HL-60 (cell line): Measurements from ENCODE around the gene NF1.

Source experiments
- DNase-seq, 2 experiments: peaks; one replicate each; pipeline ENCODE4 v3.0.0-alpha.2; 2010 to 2020; ENCODE audit warnings: low read depth in 1 of 2, low spot score in 1 of 2
- H3K27ac ChIP-seq: fragments of 250-450 bp; sonication (Bioruptor Pico); replicated peaks from 2 replicates; pipeline ENCODE4 v1.5.1; 2020; ENCODE audit warnings: mild to moderate bottlenecking, moderate library complexity
- H3K27me3 ChIP-seq: fragments of 250-450 bp; sonication (Bioruptor Pico); 2 replicates; pipeline ENCODE4 v1.5.1; 2021; ENCODE audit warnings: mild to moderate bottlenecking, moderate library complexity; ENCODE audit not compliant: insufficient read depth, poor library complexity, severe bottlenecking
- H3K4me3 ChIP-seq: replicated peaks from 2 replicates; pipeline ENCODE4 v1.5.1; 2011; ENCODE audit warnings: mild to moderate bottlenecking, control low read depth, low read length; ENCODE audit not compliant: insufficient read depth
- CTCF ChIP-seq: IDR thresholded peaks from one replicate; pipeline ENCODE4 v1.5.1; 2011; ENCODE audit warnings: low read length, control low read depth, inconsistent platforms; ENCODE audit not compliant: insufficient read depth
- GABPA ChIP-seq: IDR thresholded peaks from 2 replicates; pipeline ENCODE4 v1.6.1; 2012; ENCODE audit warnings: low read depth
- POLR2AphosphoS5 ChIP-seq: IDR thresholded peaks from 2 replicates; pipeline ENCODE4 v1.6.1; 2012; ENCODE audit warnings: low read depth
- SPI1 ChIP-seq: IDR thresholded peaks from 2 replicates; pipeline ENCODE4 v1.6.1; 2012; ENCODE audit warnings: low read depth, mild to moderate bottlenecking, borderline replicate concordance
- TF ChIP-seq, protein P1 (sequence below): IDR thresholded peaks from 2 replicates; pipeline ENCODE4 v1.6.1; 2012; ENCODE audit warnings: low read depth; ENCODE audit not compliant: insufficient replicate concordance

NF1 gene

DNA sequence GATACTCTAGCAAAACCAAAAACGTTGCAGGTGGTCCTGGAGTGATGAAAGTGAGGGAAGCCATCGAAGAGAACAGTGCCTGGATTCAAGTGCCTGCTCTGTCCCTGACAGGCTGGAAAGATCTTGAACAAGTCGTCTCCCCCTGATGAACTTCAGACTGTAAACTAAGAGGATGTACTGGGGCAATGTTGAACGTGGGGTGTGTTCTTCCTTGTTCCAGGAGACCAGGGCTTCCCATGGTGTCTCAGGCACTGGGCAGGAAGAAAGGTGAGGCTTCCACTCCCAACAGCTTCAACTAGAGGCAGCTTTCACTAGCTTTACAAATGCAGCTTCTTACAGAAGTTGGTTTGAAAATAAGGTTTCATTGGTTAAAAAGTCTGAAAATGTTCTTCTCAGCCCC lies 21.4 kb upstream of the NF1 start:
- no peak for DNase-seq
- H3K27ac ChIP-seq, result no peak overlapping the region
- TF ChIP-seq CTCF (no peak), POLR2AphosphoS5 (no peak), GABPA (no peak)

GRCh38 chr17:31074772-31075555 lies 19.8 kb upstream of the NF1 start:
- TF ChIP-seq CTCF (no peak), SPI1 (no peak), GABPA (no peak), POLR2AphosphoS5 (no peak)
- TF ChIP-seq, protein P1, sequence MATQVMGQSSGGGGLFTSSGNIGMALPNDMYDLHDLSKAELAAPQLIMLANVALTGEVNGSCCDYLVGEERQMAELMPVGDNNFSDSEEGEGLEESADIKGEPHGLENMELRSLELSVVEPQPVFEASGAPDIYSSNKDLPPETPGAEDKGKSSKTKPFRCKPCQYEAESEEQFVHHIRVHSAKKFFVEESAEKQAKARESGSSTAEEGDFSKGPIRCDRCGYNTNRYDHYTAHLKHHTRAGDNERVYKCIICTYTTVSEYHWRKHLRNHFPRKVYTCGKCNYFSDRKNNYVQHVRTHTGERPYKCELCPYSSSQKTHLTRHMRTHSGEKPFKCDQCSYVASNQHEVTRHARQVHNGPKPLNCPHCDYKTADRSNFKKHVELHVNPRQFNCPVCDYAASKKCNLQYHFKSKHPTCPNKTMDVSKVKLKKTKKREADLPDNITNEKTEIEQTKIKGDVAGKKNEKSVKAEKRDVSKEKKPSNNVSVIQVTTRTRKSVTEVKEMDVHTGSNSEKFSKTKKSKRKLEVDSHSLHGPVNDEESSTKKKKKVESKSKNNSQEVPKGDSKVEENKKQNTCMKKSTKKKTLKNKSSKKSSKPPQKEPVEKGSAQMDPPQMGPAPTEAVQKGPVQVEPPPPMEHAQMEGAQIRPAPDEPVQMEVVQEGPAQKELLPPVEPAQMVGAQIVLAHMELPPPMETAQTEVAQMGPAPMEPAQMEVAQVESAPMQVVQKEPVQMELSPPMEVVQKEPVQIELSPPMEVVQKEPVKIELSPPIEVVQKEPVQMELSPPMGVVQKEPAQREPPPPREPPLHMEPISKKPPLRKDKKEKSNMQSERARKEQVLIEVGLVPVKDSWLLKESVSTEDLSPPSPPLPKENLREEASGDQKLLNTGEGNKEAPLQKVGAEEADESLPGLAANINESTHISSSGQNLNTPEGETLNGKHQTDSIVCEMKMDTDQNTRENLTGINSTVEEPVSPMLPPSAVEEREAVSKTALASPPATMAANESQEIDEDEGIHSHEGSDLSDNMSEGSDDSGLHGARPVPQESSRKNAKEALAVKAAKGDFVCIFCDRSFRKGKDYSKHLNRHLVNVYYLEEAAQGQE, result no peak
- Histone ChIP-seq H3K27me3 (no peaks in the 10 kb centered on the region), H3K4me3 (no peak overlapping the region), H3K27ac (no peak overlapping the region)
- DNase-seq, result no peak

More for the DNA sequence above, 21.4 kb upstream of the NF1 start:
- Histone ChIP-seq H3K27me3 (no peaks in the 10 kb centered on the region), H3K4me3 (no peak overlapping the region)

- H3K4me3 ChIP-seq, result no peak overlapping the region
- H3K27ac ChIP-seq, result no peak overlapping the region
Observed at GRCh38 chr17:31078290-31078689, 16.5 kb upstream of the NF1 start.

More at GRCh38 chr17:31078290-31078689, 16.5 kb upstream of the NF1 start:
- H3K27me3 ChIP-seq, result no peaks in the 10 kb centered on the region
- TF ChIP-seq CTCF (no peak), GABPA (no peak), POLR2AphosphoS5 (no peak), SPI1 (no peak)
- TF ChIP-seq, protein P1, result no peak
- no peak for DNase-seq
